ENCODE data around the gene UROC1. TPM values are rescaled to one million over a fixed set of nuclear protein-coding genes. Genes with fewer than 3 reads are reported as not detected.

The UROC1 gene
- total and polyA plus RNA-seq, 2 donors: 0.07 to 0.38 TPM

- H3K27ac ChIP-seq (ENCODE audit: low read depth in 1 of 2, low read length in 1 of 2): no peak overlapping the region
- H3K4me3 ChIP-seq (ENCODE audit: low read length in 2 of 2): no peak overlapping the region
- DNase-seq (ENCODE audit: low read depth in 6 of 9, low spot score in 9 of 9): no peak
- H3K4me1 ChIP-seq (ENCODE audit: control insufficient read depth in 2 of 2, insufficient read depth in 2 of 2, low read length in 2 of 2): peaks cover 11 to 45% of the 10 kb centered on the region in 2 donors
- WGBS: 75% methylated on average over 6 of the region's 6 CpGs
- no peaks in the 10 kb centered on the region for H3K36me3 ChIP-seq (ENCODE audit: control insufficient read depth in 2 of 2, insufficient read depth in 2 of 2, low read length in 1 of 2)
- H3K9me3 ChIP-seq (ENCODE audit: control insufficient read depth in 2 of 2, insufficient read depth in 1 of 2, low read length in 1 of 2): no peaks in the 10 kb centered on the region
- peaks cover 25 to 30% of the 10 kb centered on the region in 2 donors for H3K27me3 ChIP-seq (ENCODE audit: control insufficient read depth in 2 of 2, insufficient read depth in 1 of 2, low read length in 1 of 2)
Measured at GRCh38 chr3:126527455-126528211, 10.1 kb upstream of the UROC1 start.

- H3K4me3 ChIP-seq (ENCODE audit: low read length in 2 of 2): no peak overlapping the region
- H3K36me3 ChIP-seq (ENCODE audit: control insufficient read depth in 2 of 2, insufficient read depth in 2 of 2, low read length in 1 of 2): no peaks in the 10 kb centered on the region
- WGBS: 79% methylated on average over 7 of the region's 7 CpGs
- H3K9me3 ChIP-seq (ENCODE audit: control insufficient read depth in 2 of 2, insufficient read depth in 1 of 2, low read length in 1 of 2): no peaks in the 10 kb centered on the region
- no peak overlapping the region for H3K27ac ChIP-seq (ENCODE audit: low read depth in 1 of 2, low read length in 1 of 2)
- DNase-seq (ENCODE audit: low read depth in 6 of 9, low spot score in 9 of 9): no peak
- H3K4me1 ChIP-seq (ENCODE audit: control insufficient read depth in 2 of 2, insufficient read depth in 2 of 2, low read length in 2 of 2): peaks cover 11 to 45% of the 10 kb centered on the region in 2 donors
- H3K27me3 ChIP-seq (ENCODE audit: control insufficient read depth in 2 of 2, insufficient read depth in 1 of 2, low read length in 1 of 2): peaks cover 25 to 33% of the 10 kb centered on the region in 2 donors
Measured at GRCh38 chr3:126527006-126527405, 9.4 kb upstream of the UROC1 start.

- no peaks in the 10 kb centered on the region for H3K9me3 ChIP-seq (ENCODE audit: control insufficient read depth in 2 of 2, insufficient read depth in 1 of 2, low read length in 1 of 2)
- H3K4me1 ChIP-seq (ENCODE audit: control insufficient read depth in 2 of 2, insufficient read depth in 2 of 2, low read length in 2 of 2): peaks cover 11 to 45% of the 10 kb centered on the region in 2 donors
- no peaks in the 10 kb centered on the region for H3K36me3 ChIP-seq (ENCODE audit: control insufficient read depth in 2 of 2, insufficient read depth in 2 of 2, low read length in 1 of 2)
- WGBS: 85% methylated on average over 7 of the region's 7 CpGs
- no peak for DNase-seq (ENCODE audit: low read depth in 6 of 9, low spot score in 9 of 9)
- no peak overlapping the region for H3K4me3 ChIP-seq (ENCODE audit: low read length in 2 of 2)
- peaks cover 25 to 33% of the 10 kb centered on the region in 2 donors for H3K27me3 ChIP-seq (ENCODE audit: control insufficient read depth in 2 of 2, insufficient read depth in 1 of 2, low read length in 1 of 2)
- no peak overlapping the region for H3K27ac ChIP-seq (ENCODE audit: low read depth in 1 of 2, low read length in 1 of 2)
Measured at GRCh38 chr3:126526668-126527005, 9.1 kb upstream of the UROC1 start.

- Histone ChIP-seq H3K27me3 (ENCODE audit: control insufficient read depth in 2 of 2, insufficient read depth in 1 of 2, low read length in 1 of 2) (peaks cover 25 to 33% of the 10 kb centered on the region in 2 donors), H3K27ac (ENCODE audit: low read depth in 1 of 2, low read length in 1 of 2) (no peak overlapping the region), H3K36me3 (ENCODE audit: control insufficient read depth in 2 of 2, insufficient read depth in 2 of 2, low read length in 1 of 2) (no peaks in the 10 kb centered on the region), H3K9me3 (ENCODE audit: control insufficient read depth in 2 of 2, insufficient read depth in 1 of 2, low read length in 1 of 2) (no peaks in the 10 kb centered on the region), H3K4me1 (ENCODE audit: control insufficient read depth in 2 of 2, insufficient read depth in 2 of 2, low read length in 2 of 2) (peaks cover 11 to 44% of the 10 kb centered on the region in 2 donors), H3K4me3 (ENCODE audit: low read length in 2 of 2) (no peak overlapping the region)
- no peak for DNase-seq (ENCODE audit: low read depth in 6 of 9, low spot score in 9 of 9)
- 95% methylated on average over 8 of the region's 8 CpGs for WGBS
Measured at GRCh38 chr3:126525853-126526667, 8.5 kb upstream of the UROC1 start.

GRCh38 chr3:126525091-126525852, 7.7 kb upstream of the UROC1 start:
- Histone ChIP-seq H3K4me3 (ENCODE audit: low read length in 2 of 2) (no peak overlapping the region), H3K36me3 (ENCODE audit: control insufficient read depth in 2 of 2, insufficient read depth in 2 of 2, low read length in 1 of 2) (no peaks in the 10 kb centered on the region), H3K4me1 (ENCODE audit: control insufficient read depth in 2 of 2, insufficient read depth in 2 of 2, low read length in 2 of 2) (peaks cover 10 to 36% of the 10 kb centered on the region in 2 donors), H3K9me3 (ENCODE audit: control insufficient read depth in 2 of 2, insufficient read depth in 1 of 2, low read length in 1 of 2) (no peaks in the 10 kb centered on the region), H3K27me3 (ENCODE audit: control insufficient read depth in 2 of 2, insufficient read depth in 1 of 2, low read length in 1 of 2) (peaks cover 25 to 33% of the 10 kb centered on the region in 2 donors), H3K27ac (ENCODE audit: low read depth in 1 of 2, low read length in 1 of 2) (no peak overlapping the region)
- WGBS: 95% methylated on average over 12 of the region's 12 CpGs
- no peak for DNase-seq (ENCODE audit: low read depth in 6 of 9, low spot score in 9 of 9)

- WGBS: 12% methylated on average over 31 of the region's 31 CpGs
- H3K36me3 ChIP-seq (ENCODE audit: control insufficient read depth in 2 of 2, insufficient read depth in 2 of 2, low read length in 1 of 2): no peaks in the 10 kb centered on the region
- H3K27me3 ChIP-seq (ENCODE audit: control insufficient read depth in 2 of 2, insufficient read depth in 1 of 2, low read length in 1 of 2): peaks cover 25 to 33% of the 10 kb centered on the region in 2 donors
- H3K27ac ChIP-seq (ENCODE audit: low read depth in 1 of 2, low read length in 1 of 2): no peak overlapping the region
- peak in 2 of 9 donors; percentile 38 to 56 for DNase-seq (ENCODE audit: low read depth in 6 of 9, low spot score in 9 of 9)
- no peaks in the 10 kb centered on the region for H3K9me3 ChIP-seq (ENCODE audit: control insufficient read depth in 2 of 2, insufficient read depth in 1 of 2, low read length in 1 of 2)
- peaks cover 2 to 31% of the 10 kb centered on the region in 2 donors for H3K4me1 ChIP-seq (ENCODE audit: control insufficient read depth in 2 of 2, insufficient read depth in 2 of 2, low read length in 2 of 2)
- H3K4me3 ChIP-seq (ENCODE audit: low read length in 2 of 2): peak overlapping the region in 1 of 2 donors; percentile 42
Measured at GRCh38 chr3:126524429-126524988, 6.9 kb upstream of the UROC1 start.

- no peaks in the 10 kb centered on the region for H3K36me3 ChIP-seq (ENCODE audit: control insufficient read depth in 2 of 2, insufficient read depth in 2 of 2, low read length in 1 of 2)
- peak within 1 kb of the TSS in 1 of 2 donors; percentile 42 for H3K4me3 ChIP-seq (ENCODE audit: low read length in 2 of 2)
- peaks cover 25 to 33% of the 10 kb centered on the region in 2 donors for H3K27me3 ChIP-seq (ENCODE audit: control insufficient read depth in 2 of 2, insufficient read depth in 1 of 2, low read length in 1 of 2)
- H3K27ac ChIP-seq (ENCODE audit: low read depth in 1 of 2, low read length in 1 of 2): no peak within 1 kb of the TSS
- no peak for DNase-seq (ENCODE audit: low read depth in 6 of 9, low spot score in 9 of 9)
- H3K4me1 ChIP-seq (ENCODE audit: control insufficient read depth in 2 of 2, insufficient read depth in 2 of 2, low read length in 2 of 2): peaks cover 0 to 27% of the 10 kb centered on the region in 2 donors
- WGBS: 9% methylated on average over 56 of the region's 56 CpGs
- H3K9me3 ChIP-seq (ENCODE audit: control insufficient read depth in 2 of 2, insufficient read depth in 1 of 2, low read length in 1 of 2): no peaks in the 10 kb centered on the region
Measured at GRCh38 chr3:126523745-126524428, 6.3 kb upstream of the UROC1 start, which contains the start of gene CHST13. Gene CHST13 (plus strand): TSS chr3:126524155. CDS start chr3:126524333, 178 bp downstream.

GRCh38 chr3:126522363-126522788, 4.8 kb upstream of the UROC1 start:
- WGBS: 5% methylated on average over 6 of the region's 6 CpGs
- Histone ChIP-seq H3K27me3 (ENCODE audit: control insufficient read depth in 2 of 2, insufficient read depth in 1 of 2, low read length in 1 of 2) (peaks cover 25 to 33% of the 10 kb centered on the region in 2 donors), H3K9me3 (ENCODE audit: control insufficient read depth in 2 of 2, insufficient read depth in 1 of 2, low read length in 1 of 2) (no peaks in the 10 kb centered on the region), H3K4me3 (ENCODE audit: low read length in 2 of 2) (no peak overlapping the region), H3K36me3 (ENCODE audit: control insufficient read depth in 2 of 2, insufficient read depth in 2 of 2, low read length in 1 of 2) (no peaks in the 10 kb centered on the region), H3K27ac (ENCODE audit: low read depth in 1 of 2, low read length in 1 of 2) (no peak overlapping the region), H3K4me1 (ENCODE audit: control insufficient read depth in 2 of 2, insufficient read depth in 2 of 2, low read length in 2 of 2) (peaks cover 0 to 24% of the 10 kb centered on the region in 2 donors)
- DNase-seq (ENCODE audit: low read depth in 6 of 9, low spot score in 9 of 9): peak in 2 of 9 donors; percentile 39 to 62

Data from thymus (tissue), 11 donors.